HepG2 (cell line): ENCODE results near the gene BLMH. TPM values are rescaled to one million over a fixed set of nuclear protein-coding genes. Genes with fewer than 3 reads are reported as not detected.

Experiments used
- CEBPB ChIP-seq: IDR thresholded peaks from 2 replicates; pipeline ENCODE4 v1.6.1; 2011; ENCODE audit warnings: low read depth, low read length, improper control_type of control experiment, borderline replicate concordance
- ERF ChIP-seq: IDR thresholded peaks from 2 replicates; pipeline ENCODE4 v1.6.1; 2018; ENCODE audit warnings: missing biosample characterization, missing genetic modification reagents
- HNRNPLL ChIP-seq: fragments of 200-400 bp; formaldehyde crosslinking; IDR thresholded peaks from 2 replicates; pipeline ENCODE4 v1.6.1; 2017; ENCODE audit warnings: mild to moderate bottlenecking, low read depth, low read length; ENCODE audit not compliant: poor library complexity, severe bottlenecking
- SAP130 ChIP-seq: IDR thresholded peaks from 2 replicates; pipeline ENCODE4 v1.6.1; 2016; ENCODE audit warnings: low read depth
- SP5 ChIP-seq: IDR thresholded peaks from 2 replicates; pipeline ENCODE4 v1.6.1; 2016; ENCODE audit warnings: low read depth, borderline replicate concordance
- SPEN ChIP-seq: sonication (generic); formaldehyde crosslinking; IDR thresholded peaks from 2 replicates; pipeline ENCODE4 v1.5.1; 2020; ENCODE audit warnings: low read depth, mild to moderate bottlenecking, missing genetic modification reagents
- TARDBP ChIP-seq: sonication (generic); formaldehyde crosslinking; IDR thresholded peaks from 2 replicates; pipeline ENCODE4 v1.8.0; 2022; ENCODE audit warnings: mild to moderate bottlenecking, missing genetic modification reagents
- ZBTB38 ChIP-seq: sonication (generic); formaldehyde crosslinking; IDR thresholded peaks from 2 replicates; pipeline ENCODE4 v1.5.1; 2020; ENCODE audit warnings: mild to moderate bottlenecking, missing genetic modification reagents
- ZC3H13 ChIP-seq: sonication (generic); formaldehyde crosslinking; IDR thresholded peaks from 2 replicates; pipeline ENCODE4 v1.8.1; 2023; ENCODE audit warnings: mild to moderate bottlenecking, missing genetic modification reagents, moderate library complexity
- ZIK1 ChIP-seq: sonication (generic); formaldehyde crosslinking; IDR thresholded peaks from 2 replicates; pipeline ENCODE4 v1.5.0; 2020; ENCODE audit warnings: mild to moderate bottlenecking, low read depth, missing genetic modification reagents, borderline replicate concordance
- ZNF296 ChIP-seq: sonication (generic); formaldehyde crosslinking; conservative IDR thresholded peaks from 2 replicates; pipeline ENCODE4 v1.5.0; 2020; ENCODE audit warnings: mild to moderate bottlenecking, missing genetic modification reagents
- ZNF3 ChIP-seq: IDR thresholded peaks from 2 replicates; pipeline ENCODE4 v1.7.0; 2017; ENCODE audit warnings: inconsistent platforms
- ZNF883 ChIP-seq: sonication (generic); formaldehyde crosslinking; IDR thresholded peaks from 2 replicates; pipeline ENCODE4 v1.5.1; 2020; ENCODE audit warnings: mild to moderate bottlenecking, missing genetic modification reagents; ENCODE audit errors: not compliant biosample characterization
- ZSCAN21 ChIP-seq: sonication (generic); formaldehyde crosslinking; IDR thresholded peaks from 2 replicates; pipeline ENCODE4 v1.8.0; 2022; ENCODE audit warnings: mild to moderate bottlenecking, missing genetic modification reagents, moderate library complexity, borderline replicate concordance
- polyA plus RNA-seq, 8 experiments: library from polyadenylated mRNA; depleted of rRNA in 3 of 8; stranded (reverse) in 7 of 8; unstranded in 1 of 8; fragments of >200 nt; fragmentation: Illumina TruSeq in 4 of 8; extraction: Trizol in 4 of 8; gene quantifications; 2 replicates each; pipeline versions ENCODE4 v1.2.1 to v1.2.3, GENCODE V29; 2011 to 2016; ENCODE audit warnings: low read depth in 4 of 8, missing spikeins in 1 of 8, mixed read lengths in 1 of 8; ENCODE audit not compliant: insufficient read depth in 1 of 8
- total RNA-seq, 5 experiments: library from RNA; depleted of rRNA; stranded (reverse); fragments of >200 nt; fragmentation: Illumina TruSeq; extraction: Trizol; gene quantifications; 2 replicates each; pipeline ENCODE4 v1.2.3, GENCODE V29; 2016; ENCODE audit warnings: low read depth in 1 of 5
- TF ChIP-seq, protein P1 (sequence below): sonication (generic); formaldehyde crosslinking; IDR thresholded peaks from 2 replicates; pipeline ENCODE4 v1.4.0; 2020; ENCODE audit warnings: mild to moderate bottlenecking, missing genetic modification reagents
- TF ChIP-seq, protein P2 (sequence below): sonication (generic); formaldehyde crosslinking; IDR thresholded peaks from 2 replicates; pipeline ENCODE4 v1.5.1; 2020; ENCODE audit warnings: mild to moderate bottlenecking, missing genetic modification reagents, moderate library complexity
- TF ChIP-seq, protein P3 (sequence below): sonication (generic); formaldehyde crosslinking; IDR thresholded peaks from 2 replicates; pipeline ENCODE4 v1.4.0; 2020; ENCODE audit warnings: missing genetic modification reagents
- TF ChIP-seq, protein P4 (sequence below): sonication (generic); formaldehyde crosslinking; IDR thresholded peaks from 2 replicates; pipeline ENCODE4 v1.9.0; 2022; ENCODE audit warnings: missing genetic modification reagents, mild to moderate bottlenecking, borderline replicate concordance

The BLMH gene
- total and polyA plus RNA-seq, 2 of the 13 experiments (the other 11 are each of a cell fraction or from before 2014, with no cell fraction given) = 12.1 to 41.0 TPM

DNA sequence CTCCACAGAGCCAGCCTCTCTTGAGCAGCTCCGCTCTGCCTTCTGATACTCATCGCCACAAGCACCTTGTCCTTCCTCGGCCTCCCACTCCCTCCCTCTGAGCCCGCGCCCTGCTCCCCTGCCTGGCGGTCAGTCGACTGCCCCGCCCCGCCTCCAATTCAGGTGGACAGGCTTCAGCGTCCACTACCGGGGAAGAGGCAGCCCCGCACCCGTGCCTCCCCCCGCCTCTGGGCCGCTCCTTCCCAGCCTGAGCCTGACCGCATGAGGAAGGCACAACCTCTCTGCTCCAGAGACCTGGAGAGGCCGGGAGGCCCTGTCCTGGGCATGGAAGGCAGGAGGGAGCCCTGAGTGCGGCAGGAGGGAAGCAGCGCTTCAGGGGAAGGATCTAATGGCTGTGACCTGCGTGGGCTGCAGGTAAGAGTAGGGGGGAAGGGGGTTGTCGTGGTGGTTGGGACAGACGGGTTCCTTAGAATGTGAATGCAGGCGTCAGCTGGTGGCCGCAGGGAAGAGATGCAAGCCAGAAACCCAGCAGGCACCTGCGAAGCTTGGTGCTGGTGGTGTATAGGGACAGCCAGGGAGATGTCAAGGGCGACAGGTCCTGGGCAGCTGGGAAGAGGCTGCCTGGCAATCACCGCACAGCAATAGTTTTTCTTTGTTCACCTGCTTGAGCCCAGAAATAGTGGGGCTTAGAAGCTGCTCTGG, 53.2 kb downstream of the BLMH start (continued):
- TF ChIP-seq, protein P1, sequence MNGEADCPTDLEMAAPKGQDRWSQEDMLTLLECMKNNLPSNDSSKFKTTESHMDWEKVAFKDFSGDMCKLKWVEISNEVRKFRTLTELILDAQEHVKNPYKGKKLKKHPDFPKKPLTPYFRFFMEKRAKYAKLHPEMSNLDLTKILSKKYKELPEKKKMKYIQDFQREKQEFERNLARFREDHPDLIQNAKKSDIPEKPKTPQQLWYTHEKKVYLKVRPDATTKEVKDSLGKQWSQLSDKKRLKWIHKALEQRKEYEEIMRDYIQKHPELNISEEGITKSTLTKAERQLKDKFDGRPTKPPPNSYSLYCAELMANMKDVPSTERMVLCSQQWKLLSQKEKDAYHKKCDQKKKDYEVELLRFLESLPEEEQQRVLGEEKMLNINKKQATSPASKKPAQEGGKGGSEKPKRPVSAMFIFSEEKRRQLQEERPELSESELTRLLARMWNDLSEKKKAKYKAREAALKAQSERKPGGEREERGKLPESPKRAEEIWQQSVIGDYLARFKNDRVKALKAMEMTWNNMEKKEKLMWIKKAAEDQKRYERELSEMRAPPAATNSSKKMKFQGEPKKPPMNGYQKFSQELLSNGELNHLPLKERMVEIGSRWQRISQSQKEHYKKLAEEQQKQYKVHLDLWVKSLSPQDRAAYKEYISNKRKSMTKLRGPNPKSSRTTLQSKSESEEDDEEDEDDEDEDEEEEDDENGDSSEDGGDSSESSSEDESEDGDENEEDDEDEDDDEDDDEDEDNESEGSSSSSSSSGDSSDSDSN (CRISPR knock-in tag) = 0 out of 2 replicates have a peak, but pooled peaks have one; percentile 22
- TF ChIP-seq SAP130 (CRISPR knock-in tag) (peak; percentile 27; the same call in 1 of the 2 replicates), TARDBP (CRISPR knock-in tag) (peak; percentile 2; the same call in 1 of the 2 replicates), ZNF296 (CRISPR knock-in tag) (peak; percentile 59; the same call in 1 of the 2 replicates), HNRNPLL (peak; percentile 43), ZNF3 (CRISPR knock-in tag) (peak; percentile 81; the same call in 1 of the 2 replicates), CEBPB (no peak), ERF (CRISPR knock-in tag) (no peak), ZNF883 (CRISPR knock-in tag) (peak; percentile 52), ZIK1 (CRISPR knock-in tag) (0 out of 2 replicates have a peak, but pooled peaks have one; percentile 22), ZC3H13 (no peak), SP5 (CRISPR knock-in tag) (0 out of 2 replicates have a peak, but pooled peaks have one; percentile 46), ZSCAN21 (CRISPR knock-in tag) (peak; percentile 23; the same call in 1 of the 2 replicates), SPEN (CRISPR knock-in tag) (peak; percentile 41; the same call in 1 of the 2 replicates), ZBTB38 (peak; percentile 55; the same call in 1 of the 2 replicates)
- TF ChIP-seq, protein P2, sequence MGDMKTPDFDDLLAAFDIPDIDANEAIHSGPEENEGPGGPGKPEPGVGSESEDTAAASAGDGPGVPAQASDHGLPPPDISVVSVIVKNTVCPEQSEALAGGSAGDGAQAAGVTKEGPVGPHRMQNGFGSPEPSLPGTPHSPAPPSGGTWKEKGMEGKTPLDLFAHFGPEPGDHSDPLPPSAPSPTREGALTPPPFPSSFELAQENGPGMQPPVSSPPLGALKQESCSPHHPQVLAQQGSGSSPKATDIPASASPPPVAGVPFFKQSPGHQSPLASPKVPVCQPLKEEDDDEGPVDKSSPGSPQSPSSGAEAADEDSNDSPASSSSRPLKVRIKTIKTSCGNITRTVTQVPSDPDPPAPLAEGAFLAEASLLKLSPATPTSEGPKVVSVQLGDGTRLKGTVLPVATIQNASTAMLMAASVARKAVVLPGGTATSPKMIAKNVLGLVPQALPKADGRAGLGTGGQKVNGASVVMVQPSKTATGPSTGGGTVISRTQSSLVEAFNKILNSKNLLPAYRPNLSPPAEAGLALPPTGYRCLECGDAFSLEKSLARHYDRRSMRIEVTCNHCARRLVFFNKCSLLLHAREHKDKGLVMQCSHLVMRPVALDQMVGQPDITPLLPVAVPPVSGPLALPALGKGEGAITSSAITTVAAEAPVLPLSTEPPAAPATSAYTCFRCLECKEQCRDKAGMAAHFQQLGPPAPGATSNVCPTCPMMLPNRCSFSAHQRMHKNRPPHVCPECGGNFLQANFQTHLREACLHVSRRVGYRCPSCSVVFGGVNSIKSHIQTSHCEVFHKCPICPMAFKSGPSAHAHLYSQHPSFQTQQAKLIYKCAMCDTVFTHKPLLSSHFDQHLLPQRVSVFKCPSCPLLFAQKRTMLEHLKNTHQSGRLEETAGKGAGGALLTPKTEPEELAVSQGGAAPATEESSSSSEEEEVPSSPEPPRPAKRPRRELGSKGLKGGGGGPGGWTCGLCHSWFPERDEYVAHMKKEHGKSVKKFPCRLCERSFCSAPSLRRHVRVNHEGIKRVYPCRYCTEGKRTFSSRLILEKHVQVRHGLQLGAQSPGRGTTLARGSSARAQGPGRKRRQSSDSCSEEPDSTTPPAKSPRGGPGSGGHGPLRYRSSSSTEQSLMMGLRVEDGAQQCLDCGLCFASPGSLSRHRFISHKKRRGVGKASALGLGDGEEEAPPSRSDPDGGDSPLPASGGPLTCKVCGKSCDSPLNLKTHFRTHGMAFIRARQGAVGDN = peak; percentile 67
- TF ChIP-seq, protein P3, sequence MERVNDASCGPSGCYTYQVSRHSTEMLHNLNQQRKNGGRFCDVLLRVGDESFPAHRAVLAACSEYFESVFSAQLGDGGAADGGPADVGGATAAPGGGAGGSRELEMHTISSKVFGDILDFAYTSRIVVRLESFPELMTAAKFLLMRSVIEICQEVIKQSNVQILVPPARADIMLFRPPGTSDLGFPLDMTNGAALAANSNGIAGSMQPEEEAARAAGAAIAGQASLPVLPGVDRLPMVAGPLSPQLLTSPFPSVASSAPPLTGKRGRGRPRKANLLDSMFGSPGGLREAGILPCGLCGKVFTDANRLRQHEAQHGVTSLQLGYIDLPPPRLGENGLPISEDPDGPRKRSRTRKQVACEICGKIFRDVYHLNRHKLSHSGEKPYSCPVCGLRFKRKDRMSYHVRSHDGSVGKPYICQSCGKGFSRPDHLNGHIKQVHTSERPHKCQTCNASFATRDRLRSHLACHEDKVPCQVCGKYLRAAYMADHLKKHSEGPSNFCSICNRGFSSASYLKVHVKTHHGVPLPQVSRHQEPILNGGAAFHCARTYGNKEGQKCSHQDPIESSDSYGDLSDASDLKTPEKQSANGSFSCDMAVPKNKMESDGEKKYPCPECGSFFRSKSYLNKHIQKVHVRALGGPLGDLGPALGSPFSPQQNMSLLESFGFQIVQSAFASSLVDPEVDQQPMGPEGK (CRISPR knock-in tag) = 0 out of 2 replicates have a peak, but pooled peaks have one; percentile 18
- TF ChIP-seq, protein P4, sequence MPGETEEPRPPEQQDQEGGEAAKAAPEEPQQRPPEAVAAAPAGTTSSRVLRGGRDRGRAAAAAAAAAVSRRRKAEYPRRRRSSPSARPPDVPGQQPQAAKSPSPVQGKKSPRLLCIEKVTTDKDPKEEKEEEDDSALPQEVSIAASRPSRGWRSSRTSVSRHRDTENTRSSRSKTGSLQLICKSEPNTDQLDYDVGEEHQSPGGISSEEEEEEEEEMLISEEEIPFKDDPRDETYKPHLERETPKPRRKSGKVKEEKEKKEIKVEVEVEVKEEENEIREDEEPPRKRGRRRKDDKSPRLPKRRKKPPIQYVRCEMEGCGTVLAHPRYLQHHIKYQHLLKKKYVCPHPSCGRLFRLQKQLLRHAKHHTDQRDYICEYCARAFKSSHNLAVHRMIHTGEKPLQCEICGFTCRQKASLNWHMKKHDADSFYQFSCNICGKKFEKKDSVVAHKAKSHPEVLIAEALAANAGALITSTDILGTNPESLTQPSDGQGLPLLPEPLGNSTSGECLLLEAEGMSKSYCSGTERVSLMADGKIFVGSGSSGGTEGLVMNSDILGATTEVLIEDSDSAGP = peak; percentile 75; the same call in 1 of the 2 replicates
